ENCODE measurements around the gene CAPNS1.
"Not testable (repeated sequence)": the region's sequence is repeated elsewhere in the genome, so short reads cannot be mapped to it uniquely, and the experiment has no call there.

The CAPNS1 gene

GRCh38 chr19:36182612-36183244, 42.9 kb downstream of the CAPNS1 start:
- no peak for TF ChIP-seq CTCF (IDR thresholded peaks at IDR 0.05; ENCODE audit: insufficient read depth, missing control alignments)
- no peak for DNase-seq (ENCODE audit: insufficient read length, low spot score)

GRCh38 chr19:36183245-36183628, 43.4 kb downstream of the CAPNS1 start:
- no peak for TF ChIP-seq CTCF (IDR thresholded peaks at IDR 0.05; ENCODE audit: insufficient read depth, missing control alignments)

More at GRCh38 chr19:36182612-36183244, 42.9 kb downstream of the CAPNS1 start:
- FAIRE-seq: no peak

GRCh38 chr19:36186722-36187121, 46.9 kb downstream of the CAPNS1 start:
- not testable (repeated sequence) for DNase-seq (ENCODE audit: insufficient read length, low spot score); FAIRE-seq

More at GRCh38 chr19:36183245-36183628, 43.4 kb downstream of the CAPNS1 start:
- no peak for FAIRE-seq
- DNase-seq (ENCODE audit: insufficient read length, low spot score): no peak

GRCh38 chr19:36196249-36196648, 56.4 kb downstream of the CAPNS1 start:
- no peak for TF ChIP-seq CTCF (IDR thresholded peaks at IDR 0.05; ENCODE audit: insufficient read depth, missing control alignments)
- DNase-seq (ENCODE audit: insufficient read length, low spot score) (no peak), FAIRE-seq (no peak)

- DNase-seq (ENCODE audit: insufficient read length, low spot score) (no peak), FAIRE-seq (no peak)
- TF ChIP-seq CTCF (IDR thresholded peaks at IDR 0.05; ENCODE audit: insufficient read depth, missing control alignments): no peak
Measured at GRCh38 chr19:36198119-36198518, 58.3 kb downstream of the CAPNS1 start.
